ENCODE data around the gene BNIP5.
A peak's percentile ranks its signal among the peaks of the same experiment; 100 is the strongest.

The BNIP5 gene

DNA sequence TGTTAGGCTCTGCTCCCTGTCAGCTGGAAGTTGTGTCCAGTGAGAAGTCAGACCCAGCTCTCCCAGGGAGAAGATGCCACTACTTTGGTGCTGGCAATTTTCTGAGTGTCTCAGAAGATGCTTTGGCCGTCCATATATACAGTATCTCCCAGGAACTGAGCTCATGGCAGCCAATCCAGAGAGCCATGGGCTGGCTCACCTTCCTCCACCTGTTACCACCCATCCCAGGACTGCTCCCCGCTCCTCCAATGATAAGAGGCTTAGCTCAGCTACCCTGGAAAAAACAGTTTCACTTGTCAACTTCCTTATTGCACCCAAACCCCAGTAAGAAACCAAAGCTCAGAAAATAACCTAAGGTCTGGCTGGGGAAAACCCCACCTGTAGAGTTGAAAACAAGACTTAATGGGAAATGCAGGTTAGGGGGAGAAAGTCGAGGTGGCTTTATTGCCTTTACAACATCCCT lies at the start of gene BNIP5:
TSS of gene BNIP5 (minus strand) at position 110 of the 463 bp plus-strand sequence. CDS start 6,198 bp downstream, outside the sequence.
- DNase-seq = no peak

DNA sequence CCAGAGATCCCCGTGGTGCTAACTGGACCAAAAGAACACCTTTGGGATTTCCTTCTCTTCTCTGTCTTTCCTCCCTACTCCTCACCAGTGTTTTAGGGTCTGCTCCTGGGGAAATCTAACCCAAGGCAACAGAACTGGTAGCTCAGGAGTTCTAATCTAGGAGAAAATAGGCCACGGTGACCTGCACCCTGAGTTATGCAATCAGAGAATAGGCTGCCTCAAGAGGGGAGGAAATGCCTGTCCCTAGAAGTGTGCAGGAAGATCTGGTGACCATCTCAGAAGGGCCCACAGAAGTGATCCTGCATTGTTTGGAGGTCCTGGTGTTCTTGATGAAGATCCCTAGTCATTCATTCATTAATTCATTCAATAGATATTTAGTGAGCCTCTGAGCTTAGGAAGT lies 47.4 kb upstream of the BNIP5 start:
- DNase-seq = no peak

GRCh38 chr6:36383606-36384005 lies 46.9 kb upstream of the BNIP5 start:
- DNase-seq = no peak

DNA sequence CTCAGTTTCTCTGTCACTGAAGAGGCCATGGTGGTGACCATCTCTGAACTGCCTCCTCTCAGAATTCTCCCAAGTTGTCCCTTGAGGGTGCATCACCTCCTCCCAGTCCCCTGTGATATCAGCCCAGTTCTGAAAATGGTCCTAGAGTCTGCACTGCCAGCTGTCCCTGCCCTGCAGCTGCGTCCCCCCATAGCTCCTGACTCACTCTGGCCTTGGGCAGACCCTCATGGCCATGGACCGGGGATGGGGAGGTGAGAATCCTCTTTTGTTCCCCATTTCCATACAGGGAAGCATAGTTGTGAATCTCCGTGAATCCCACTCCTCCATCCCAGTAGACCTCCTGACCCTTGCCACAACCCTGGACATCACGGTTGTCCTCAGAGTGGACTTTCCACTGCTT lies 46.3 kb upstream of the BNIP5 start:
- no peak for DNase-seq

- no peak for DNase-seq
Measured at GRCh38 chr6:36381502-36382389, 45.1 kb upstream of the BNIP5 start.

GRCh38 chr6:36380166-36380565 lies 43.5 kb upstream of the BNIP5 start:
- no peak for DNase-seq

DNA sequence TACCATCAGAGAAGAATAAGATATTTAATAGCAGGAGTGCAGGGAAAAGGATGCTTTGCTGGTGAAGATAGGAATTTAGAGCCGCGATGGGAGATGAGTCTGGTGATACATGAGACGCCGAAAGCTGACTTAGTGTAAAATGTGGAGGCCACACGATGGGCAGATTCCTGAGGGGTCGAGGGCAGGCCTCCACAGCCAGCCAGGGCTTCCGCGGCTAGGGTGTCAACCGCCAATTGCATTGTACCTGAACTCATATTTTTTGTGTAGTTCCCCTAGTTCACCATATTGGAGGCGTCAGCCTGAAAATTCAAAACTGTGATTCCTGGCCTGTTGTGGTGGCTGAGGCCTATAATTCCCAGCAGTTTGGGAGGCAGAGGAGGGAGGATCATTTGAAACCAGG lies 42.2 kb upstream of the BNIP5 start:
- DNase-seq = no peak

DNA sequence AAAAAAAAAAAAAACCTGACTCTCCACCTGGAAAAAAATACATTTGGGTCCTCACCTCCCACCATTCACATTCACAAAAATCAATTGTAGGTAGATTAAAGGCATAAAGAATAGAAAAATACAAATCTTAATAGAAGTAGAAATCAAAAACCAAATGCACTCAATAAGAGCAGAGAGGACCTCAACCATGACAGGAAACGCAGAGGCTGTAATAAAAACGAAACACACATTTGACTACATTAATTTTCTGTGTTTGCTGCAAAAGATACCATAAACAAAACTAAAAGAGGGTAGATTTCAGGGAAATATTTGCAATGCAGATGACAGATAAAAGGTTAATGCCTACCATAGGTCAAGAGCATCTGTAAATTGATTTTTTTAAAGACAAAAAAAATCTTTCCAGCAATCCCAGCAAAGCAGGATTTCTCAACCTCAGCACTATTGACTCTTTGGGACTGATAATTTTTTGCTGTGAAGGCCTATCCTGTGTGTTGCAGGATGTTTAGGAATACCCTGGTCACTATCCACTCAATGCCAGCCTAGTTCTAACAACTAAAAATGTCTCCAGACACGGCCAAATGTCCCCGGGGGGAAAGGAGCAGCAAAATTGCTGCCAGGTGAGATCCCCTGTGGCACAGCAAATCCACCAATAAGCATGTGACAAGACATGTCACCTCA lies 41.7 kb upstream of the BNIP5 start:
- DNase-seq = no peak

DNA sequence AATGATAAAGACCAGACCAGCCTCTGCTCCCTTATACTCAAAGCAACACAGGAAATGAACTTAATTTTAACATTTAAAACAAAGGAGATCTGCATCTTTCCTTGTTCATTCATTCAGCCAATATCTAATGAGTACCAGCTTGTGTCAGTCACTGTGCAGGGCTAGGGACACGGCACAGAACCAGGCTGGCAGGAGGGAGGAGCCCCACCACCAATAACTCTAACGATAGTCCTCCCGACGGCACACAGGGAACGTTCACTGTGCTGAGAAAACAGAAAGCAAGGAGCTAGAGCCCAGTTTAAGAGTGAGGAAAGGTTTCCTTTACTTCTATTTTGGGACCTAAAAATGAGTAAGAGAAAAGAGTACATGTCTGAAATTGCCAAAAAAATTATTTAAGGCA lies 40.9 kb upstream of the BNIP5 start:
- DNase-seq = no peak

- DNase-seq = no peak
Measured at GRCh38 chr6:36376742-36377141, 40.1 kb upstream of the BNIP5 start.

DNA sequence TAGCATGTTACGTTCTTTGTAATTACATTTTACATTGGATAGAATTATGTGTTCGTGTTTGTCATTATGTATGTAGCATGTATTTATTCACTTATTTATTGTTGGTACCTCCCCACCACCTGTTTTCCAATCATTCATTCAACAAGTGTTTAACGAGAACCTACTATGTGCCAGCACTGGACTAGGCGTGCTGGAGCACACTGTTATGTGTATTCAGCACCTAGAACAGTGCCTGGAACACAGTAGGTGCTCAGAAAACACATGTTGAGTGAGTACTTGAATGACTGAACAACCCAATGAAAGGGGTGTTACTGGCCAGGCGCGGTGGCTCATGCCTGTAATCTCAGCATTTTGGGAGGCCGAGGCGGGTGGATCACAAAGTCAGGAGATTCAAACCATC lies 39.5 kb upstream of the BNIP5 start:
- no peak for DNase-seq

GRCh38 chr6:36375644-36376155 lies 39.0 kb upstream of the BNIP5 start:
- no peak for DNase-seq

GRCh38 chr6:36374972-36375371 lies 38.3 kb upstream of the BNIP5 start:
- no peak for DNase-seq

DNA sequence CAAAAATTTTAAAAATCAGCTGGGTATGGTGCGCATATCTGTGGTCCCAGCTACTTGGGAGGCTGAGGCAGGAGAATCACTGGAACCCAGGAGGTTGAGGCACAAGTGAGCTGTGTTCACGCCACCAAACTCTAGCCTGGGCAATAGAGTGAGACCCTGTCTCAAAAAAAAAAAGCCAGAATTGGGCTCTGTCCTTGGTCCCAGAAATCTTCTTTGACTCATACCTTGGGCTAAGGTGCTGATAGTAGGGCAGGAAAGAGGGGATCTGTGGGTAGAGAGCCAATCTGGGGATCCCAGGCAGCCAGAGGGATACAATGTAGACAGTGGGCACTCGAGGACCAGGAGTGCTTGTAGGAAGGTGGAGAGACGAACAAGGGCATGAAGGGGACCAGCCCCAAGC lies 37.5 kb upstream of the BNIP5 start:
- DNase-seq = no peak

DNA sequence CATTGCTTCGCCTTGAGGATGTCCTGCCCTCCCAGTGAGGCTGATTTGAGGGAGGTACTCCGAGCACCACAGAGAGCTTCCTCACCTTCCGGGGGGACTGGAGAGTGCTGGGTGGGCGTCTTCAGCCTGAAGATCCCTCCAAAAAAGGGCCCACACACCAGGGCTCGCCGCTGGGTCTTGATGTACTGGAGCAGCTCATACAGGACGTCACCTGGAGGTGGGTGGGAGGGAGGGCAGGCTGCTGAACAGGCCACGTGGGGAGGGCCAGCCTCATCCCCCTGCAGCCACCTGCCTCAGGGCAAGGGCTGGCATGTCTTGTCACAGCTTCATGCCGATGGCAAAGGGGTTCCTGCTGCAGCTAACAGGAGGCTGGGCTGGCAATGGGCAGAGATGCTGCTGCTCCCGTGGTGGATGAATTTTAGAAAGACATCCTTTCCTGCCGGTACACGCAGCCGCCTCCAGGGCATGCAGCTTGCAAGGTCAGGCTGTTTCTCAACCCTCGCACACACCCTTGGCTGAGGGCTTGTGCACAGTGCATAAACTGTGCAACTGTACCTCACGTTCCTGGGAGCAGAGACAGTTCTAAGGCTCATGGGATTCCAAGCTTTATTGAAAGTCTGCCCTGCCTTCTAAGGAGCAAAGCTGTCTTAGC lies 36.8 kb upstream of the BNIP5 start:
- no peak for DNase-seq

DNA sequence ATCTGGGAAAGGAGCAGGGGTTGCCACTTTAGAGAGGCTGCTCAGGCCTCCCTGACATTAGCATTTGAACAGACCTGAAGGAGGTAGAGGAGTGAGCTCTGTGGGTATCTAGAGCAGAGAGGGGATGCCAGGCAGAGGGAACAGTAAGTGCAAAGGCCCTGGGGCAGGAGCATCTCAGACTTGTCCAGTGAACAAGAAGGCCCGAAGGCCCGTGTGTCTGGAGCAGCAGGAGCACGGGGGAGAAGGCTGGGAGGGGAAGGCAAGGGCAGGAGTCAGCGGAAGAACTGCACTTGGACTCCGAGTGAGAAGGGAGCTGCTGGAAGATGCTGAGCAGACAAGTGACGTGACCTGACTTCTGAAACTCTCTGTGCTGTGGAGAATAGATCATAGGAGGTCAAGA lies 35.4 kb upstream of the BNIP5 start:
- no peak for DNase-seq

GRCh38 chr6:36371211-36371610 lies 34.5 kb upstream of the BNIP5 start:
- DNase-seq = no peak

DNA sequence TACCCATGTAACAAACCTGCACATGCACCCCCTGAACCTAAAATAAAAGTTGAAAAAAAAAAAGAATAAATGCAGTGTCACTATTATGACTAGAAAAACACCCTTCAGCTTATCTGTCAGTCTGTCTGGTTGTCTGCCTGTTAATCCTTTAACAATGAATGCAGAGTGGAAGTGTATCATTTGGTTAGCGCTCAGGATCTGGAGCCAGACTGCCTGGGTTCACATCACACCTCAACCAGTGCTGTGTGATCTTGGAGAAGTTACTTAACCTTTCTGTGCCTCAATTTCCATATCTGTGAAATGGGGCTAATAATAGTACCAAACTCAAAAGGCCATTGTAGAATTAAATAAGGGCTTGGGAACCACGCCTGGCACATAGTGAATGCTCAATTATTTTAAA lies 34.0 kb upstream of the BNIP5 start:
- no peak for DNase-seq

DNA sequence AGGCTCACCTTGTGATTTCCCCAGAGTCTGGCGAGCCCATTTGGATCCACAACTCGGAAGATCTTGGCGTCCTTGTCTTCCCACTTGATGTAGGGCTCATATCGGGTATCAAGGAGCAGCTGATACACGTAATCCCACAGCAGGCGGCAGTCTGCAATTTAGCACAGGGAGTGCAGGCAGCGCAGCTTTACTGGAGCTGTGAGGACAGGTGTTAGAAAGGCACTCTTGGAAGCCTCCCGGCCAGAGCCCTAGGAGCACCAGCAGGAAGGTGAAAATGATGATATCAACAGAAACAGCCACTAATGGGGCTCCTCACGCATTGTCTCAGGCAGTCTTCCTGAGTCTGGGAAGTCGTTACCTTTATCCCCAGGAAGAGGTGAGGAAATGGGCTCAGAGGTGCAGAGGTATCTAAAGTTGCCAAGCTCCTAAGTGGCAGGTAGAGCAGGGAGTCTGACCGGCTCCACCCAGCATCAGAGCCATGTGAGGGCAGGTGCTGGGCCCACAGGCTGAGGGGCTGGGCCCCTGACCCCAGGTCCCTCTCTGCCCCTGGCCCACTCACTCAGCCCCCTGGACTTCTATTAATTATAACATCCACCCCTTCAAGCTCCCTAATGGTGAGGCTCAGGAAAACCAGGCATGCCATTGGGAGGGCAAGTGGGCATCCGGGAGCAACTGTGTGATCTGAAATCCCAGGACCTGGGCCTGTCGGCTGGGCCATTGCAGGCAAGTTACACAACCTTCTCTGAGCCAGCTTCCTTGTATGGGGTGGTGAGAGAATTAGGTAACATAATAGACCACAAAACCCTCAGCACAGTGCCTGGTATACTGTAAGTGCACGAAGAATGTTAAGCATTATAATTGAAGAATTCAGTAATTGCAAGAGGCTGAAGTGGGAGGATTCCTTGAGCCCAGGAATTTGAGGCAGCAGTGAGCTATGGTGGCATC lies 32.5 kb upstream of the BNIP5 start:
- peak; percentile 56 for DNase-seq

GRCh38 chr6:36368421-36368820 lies 31.7 kb upstream of the BNIP5 start:
- DNase-seq = no peak

DNA sequence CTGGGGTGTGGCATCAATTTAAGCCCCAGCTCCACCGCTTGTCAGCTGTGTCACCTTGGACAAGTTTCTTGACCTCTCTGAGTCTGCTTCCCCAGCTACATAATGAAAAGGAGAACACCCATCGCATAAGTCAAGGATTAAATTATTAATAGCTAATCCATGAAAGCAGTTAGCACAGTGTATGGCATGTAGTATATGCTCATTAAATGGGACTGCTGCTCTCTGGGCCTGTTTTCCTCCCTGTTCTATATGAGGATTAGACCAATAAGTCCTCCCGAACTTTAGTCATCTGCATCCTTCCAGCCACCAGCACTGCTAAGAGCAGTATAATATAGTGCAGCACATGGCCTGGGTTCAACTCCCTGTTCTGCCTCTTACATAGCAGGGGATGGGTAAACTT lies 31.1 kb upstream of the BNIP5 start:
- no peak for DNase-seq

Measured in suppressor macrophage treated with lipopolysaccharide for 4 hours (primary cell).